Measurements from ENCODE around the gene HHIPL1.

HHIPL1 gene

DNA sequence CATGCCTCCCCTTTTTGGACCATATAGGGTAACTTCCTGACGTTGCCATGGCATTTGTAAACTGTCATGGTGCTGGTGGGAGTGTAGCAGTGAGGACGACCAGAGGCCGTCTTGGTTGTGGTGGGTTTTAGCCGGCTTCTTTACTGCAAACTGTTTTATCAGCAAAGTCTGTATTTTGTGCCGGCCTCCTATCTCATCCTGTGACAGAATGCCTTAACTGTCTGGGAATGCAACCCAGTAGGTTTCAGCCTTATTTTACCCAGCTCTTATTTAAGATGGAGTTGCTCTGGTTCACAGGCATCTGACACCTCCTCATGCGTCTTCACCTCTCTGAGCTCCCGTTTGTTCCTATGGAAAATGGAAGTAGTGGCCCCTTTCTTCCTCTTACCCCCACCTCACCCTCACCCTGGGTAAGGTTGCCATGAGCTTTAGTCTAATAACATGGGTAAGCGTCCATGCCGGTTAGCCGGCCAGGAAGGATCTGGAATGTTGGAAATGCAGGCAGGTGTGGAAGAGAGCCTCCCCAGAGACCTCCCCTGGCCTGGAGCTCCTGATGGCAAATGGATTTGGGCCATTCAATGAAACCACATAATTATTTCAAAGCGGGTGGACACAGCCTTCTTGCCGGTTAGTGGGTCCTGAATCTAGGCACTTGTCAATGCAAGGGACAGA is 18.6 kb downstream of the HHIPL1 start:
- TF ChIP-seq, protein P1, sequence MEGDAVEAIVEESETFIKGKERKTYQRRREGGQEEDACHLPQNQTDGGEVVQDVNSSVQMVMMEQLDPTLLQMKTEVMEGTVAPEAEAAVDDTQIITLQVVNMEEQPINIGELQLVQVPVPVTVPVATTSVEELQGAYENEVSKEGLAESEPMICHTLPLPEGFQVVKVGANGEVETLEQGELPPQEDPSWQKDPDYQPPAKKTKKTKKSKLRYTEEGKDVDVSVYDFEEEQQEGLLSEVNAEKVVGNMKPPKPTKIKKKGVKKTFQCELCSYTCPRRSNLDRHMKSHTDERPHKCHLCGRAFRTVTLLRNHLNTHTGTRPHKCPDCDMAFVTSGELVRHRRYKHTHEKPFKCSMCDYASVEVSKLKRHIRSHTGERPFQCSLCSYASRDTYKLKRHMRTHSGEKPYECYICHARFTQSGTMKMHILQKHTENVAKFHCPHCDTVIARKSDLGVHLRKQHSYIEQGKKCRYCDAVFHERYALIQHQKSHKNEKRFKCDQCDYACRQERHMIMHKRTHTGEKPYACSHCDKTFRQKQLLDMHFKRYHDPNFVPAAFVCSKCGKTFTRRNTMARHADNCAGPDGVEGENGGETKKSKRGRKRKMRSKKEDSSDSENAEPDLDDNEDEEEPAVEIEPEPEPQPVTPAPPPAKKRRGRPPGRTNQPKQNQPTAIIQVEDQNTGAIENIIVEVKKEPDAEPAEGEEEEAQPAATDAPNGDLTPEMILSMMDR (conservative IDR thresholded peaks at IDR 0.05; ENCODE audit: low read depth), result no peak
- DNase-seq (ENCODE audit: low spot score), result no peak
- POLR2A ChIA-PET (ENCODE audit: low non-redundant PET), result no interaction called here
- H3K27ac ChIP-seq, result no peak overlapping the region
- CTCF ChIA-PET, result interaction anchor here (0.6 kb wide), 1 partner anchor 130 kb away, joined by 4 read pairs; the partner anchor contains the start of gene EML1

DNA sequence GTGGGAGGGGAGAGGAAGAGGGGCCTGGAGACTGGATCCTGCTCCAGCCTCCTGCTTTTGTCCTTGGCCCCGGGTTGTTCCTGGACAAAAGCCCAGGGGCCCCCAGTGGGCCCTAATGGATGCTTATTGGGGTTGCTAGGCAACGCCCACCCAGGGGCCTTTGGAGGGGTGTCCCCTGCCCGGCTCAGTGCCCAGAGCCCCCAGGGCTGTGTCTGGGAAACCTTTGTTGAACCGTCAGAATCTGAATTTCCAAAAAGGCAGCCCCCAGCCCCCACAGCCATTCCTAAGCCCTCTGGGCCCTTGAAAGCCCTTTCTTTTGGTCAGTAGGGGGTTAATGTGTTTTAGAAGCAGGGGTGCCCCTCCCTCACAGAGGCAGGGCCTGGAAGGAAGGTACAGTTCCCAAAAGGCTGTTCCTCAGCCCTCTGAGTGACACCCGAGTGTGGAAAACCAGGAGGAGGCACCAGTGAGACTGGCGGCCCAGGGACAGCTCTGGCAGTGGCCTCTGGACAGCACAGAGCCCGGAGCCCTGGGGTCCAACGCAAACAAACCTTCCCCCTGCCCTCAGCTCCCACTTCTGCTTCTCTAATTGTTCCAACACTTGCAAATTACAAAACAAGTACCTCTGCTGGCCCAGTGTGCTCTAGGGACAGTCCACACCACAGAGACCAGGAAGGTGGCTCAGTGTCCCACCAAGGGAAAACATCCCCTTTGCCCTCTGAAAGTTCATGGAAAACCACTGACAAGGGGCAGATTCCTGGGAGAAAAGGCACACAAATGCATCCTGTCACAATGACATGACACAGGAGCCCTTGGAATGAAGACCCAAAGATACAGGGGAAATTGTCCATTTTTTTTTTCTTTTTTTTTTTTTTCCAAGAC is 19.4 kb downstream of the HHIPL1 start:
- TF ChIP-seq, protein P1 (conservative IDR thresholded peaks at IDR 0.05; ENCODE audit: low read depth), result no peak
- CTCF ChIA-PET, result no interaction called here
- POLR2A ChIA-PET (ENCODE audit: low non-redundant PET), result no interaction called here
- DNase-seq (ENCODE audit: low spot score), result no peak
- no peak overlapping the region for H3K27ac ChIP-seq

DNA sequence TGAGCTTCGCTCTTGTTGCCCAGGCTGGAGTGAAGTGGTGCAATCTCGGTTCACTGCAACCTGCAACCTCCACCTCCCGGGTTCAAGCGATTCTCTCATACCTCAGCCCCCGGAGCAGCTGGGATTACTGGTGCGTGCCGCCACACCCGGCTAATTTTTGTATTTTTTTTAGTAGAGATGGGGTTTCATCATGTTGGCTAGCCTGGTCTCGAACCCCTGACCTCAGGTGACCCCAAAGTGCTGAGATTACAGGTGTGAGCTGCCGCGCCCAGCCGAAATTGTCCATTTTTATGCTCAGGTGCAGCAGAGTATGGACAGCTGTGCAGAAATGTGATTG is 20.0 kb downstream of the HHIPL1 start:
- CTCF ChIA-PET, result no interaction called here

DNA sequence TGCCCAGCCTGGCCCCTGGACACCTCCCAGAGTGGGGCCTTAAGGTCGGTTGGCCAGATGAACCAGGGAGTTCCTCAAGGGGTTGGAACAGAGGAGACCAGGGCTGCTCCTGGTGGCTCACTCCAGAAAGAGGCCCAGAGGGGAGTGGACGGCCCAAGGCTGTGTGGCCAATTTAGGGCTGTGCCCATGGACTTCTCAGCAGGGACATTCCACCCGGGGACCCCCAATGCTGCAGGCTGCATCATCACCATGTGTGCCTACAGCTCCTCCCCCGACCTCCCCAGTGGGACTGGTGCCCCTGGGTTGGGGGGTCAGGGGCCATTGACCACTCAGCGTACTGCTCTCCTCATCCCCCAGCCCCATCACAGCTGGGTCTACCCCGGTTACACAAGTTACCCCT is 21.6 kb downstream of the HHIPL1 start:
- ChIA-PET POLR2A (ENCODE audit: low non-redundant PET) (interaction anchor here (0.6 kb wide), 1 partner anchor 28 kb away, joined by 5 read pairs; no protein-coding TSS in a partner anchor), CTCF (interaction anchor here (0.7 kb wide), 1 partner anchor 38 kb away, joined by 3 read pairs; no protein-coding TSS in a partner anchor)
- no peak overlapping the region for H3K27ac ChIP-seq
- no peak for DNase-seq (ENCODE audit: low spot score)
- TF ChIP-seq, protein P1 (conservative IDR thresholded peaks at IDR 0.05; ENCODE audit: low read depth), result no peak

More for the DNA sequence above, 20.0 kb downstream of the HHIPL1 start:
- POLR2A ChIA-PET (ENCODE audit: low non-redundant PET), result no interaction called here
- no peak for DNase-seq (ENCODE audit: low spot score)
- no peak overlapping the region for H3K27ac ChIP-seq
- TF ChIP-seq, protein P1 (conservative IDR thresholded peaks at IDR 0.05; ENCODE audit: low read depth), result no peak

DNA sequence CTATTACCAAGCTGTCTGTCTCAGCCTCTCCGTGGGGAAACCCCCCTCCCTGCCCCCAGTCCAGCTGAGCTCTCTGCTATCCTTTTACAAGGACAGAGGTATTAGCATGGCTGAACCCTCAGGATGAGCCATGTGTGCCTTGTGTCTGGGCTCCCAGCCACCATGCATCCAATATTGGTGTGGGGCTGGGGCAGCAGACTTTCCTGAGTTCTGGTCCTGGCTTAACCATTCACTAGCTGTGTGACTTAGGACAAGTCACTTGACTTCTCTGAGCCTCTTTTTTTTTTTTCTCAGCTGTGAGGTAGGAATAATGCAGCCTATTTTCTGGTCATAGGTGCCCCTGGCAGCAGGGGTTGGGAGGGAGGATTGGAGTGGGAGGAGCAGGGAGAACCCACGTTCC is 22.1 kb downstream of the HHIPL1 start:
- no peak for DNase-seq (ENCODE audit: low spot score)
- POLR2A ChIA-PET (ENCODE audit: low non-redundant PET), result interaction anchor here (0.6 kb wide), 1 partner anchor 27 kb away, joined by 5 read pairs; no protein-coding TSS in a partner anchor
- TF ChIP-seq, protein P1 (conservative IDR thresholded peaks at IDR 0.05; ENCODE audit: low read depth), result no peak
- no peak overlapping the region for H3K27ac ChIP-seq
- CTCF ChIA-PET, result no interaction called here

DNA sequence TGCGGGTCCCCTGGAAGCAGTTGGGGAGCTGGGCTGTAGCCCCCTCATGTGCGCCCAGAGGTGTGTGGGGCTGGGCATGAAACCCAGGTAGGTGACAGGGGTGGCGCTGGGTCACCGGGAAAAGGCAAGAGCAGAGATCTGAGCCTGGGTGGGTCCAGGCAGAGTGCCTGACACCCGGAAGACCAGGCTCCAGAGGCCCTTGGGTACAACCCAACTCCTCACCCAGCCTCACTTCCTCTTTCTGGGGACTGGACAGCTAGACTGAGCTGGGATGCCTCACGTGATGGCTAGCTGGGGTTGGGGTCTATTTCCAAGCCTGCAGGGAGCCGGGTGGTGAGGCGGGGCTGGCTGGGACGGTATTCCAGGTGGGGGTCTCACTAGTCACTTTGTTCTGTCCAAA is 22.9 kb downstream of the HHIPL1 start:
- TF ChIP-seq, protein P1 (conservative IDR thresholded peaks at IDR 0.05; ENCODE audit: low read depth), result no peak
- ChIA-PET CTCF (interaction anchor here (0.6 to 0.7 kb wide), 2 partner anchors 13 to 15 kb away, joined by 3 read pairs; no protein-coding TSS in a partner anchor), POLR2A (ENCODE audit: low non-redundant PET) (no interaction called here)
- no peak overlapping the region for H3K27ac ChIP-seq
- no peak for DNase-seq (ENCODE audit: low spot score)
